ENCODE measurements around the gene LRRC4B. TPM values are rescaled to one million over a fixed set of nuclear protein-coding genes. Genes with fewer than 3 reads are reported as not detected.

LRRC4B gene
- total and polyA plus RNA-seq, 9 donors, result 0.12 to 7.9 (median 2.5) TPM

DNA sequence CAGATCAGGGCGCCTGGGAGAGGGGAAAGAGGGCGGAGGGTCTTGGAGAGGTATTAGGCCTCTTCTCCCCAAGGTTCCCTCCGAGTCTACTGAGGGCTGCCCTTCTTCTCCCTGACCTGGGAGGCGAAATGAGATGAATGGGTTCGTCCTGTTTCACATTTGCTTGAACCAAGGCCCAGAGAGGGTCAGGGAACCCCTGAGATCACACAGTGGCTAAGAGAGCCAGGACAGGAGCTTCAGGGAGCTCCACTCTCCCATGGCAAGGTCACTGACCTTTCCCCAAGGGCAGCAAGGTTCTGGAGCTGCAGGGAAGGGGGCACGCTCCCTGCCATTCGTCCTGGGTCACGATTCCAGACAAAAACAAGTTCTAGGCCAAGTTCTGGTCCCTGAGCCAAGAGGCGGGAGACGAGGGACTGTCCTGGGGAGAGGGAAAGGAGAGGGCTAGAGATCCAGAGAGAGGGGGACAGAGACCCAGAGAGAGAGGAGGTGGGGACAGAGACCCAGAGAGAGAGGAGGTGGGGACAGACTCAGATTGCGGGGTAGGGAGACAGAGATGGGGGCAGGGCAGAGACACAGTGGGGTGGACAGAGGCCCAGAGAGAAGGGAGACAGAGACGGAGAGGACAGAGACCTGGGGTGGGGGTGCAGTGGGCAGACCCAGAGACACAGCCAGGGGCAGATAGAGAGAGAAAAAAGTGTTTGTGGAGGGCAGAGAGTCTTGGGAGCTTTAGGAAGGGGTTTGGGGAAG lies 55.1 kb downstream of the LRRC4B start:
- 50 to 53% (median 53%) methylated on average over 12 of the region's 12 CpGs for WGBS, 3 donors
- Histone ChIP-seq H3K4me1 (ENCODE audit: insufficient read depth) (peaks cover 6% of the 10 kb centered on the region), H3K27ac (no peak overlapping the region), H3K36me3 (no peaks in the 10 kb centered on the region), H3K4me3 (no peak overlapping the region), H3K9me3 (no peaks in the 10 kb centered on the region), H3K27me3 (no peaks in the 10 kb centered on the region)
- intact Hi-C loops (cut with DNase I), result loop anchor here in 3 of 4 donors (5.0 to 10.0 kb wide), 3 partner anchors 161 to 351 kb away; partner anchors contain the start of genes ACP4 (in 1 of the 3) and IZUMO2 (in 1 of the 3)
- no peak for TF ChIP-seq POLR2A (IDR thresholded peaks at IDR 0.05)
- TF ChIP-seq EP300 (IDR thresholded peaks at IDR 0.05), result no peak
- TF ChIP-seq, protein P1, sequence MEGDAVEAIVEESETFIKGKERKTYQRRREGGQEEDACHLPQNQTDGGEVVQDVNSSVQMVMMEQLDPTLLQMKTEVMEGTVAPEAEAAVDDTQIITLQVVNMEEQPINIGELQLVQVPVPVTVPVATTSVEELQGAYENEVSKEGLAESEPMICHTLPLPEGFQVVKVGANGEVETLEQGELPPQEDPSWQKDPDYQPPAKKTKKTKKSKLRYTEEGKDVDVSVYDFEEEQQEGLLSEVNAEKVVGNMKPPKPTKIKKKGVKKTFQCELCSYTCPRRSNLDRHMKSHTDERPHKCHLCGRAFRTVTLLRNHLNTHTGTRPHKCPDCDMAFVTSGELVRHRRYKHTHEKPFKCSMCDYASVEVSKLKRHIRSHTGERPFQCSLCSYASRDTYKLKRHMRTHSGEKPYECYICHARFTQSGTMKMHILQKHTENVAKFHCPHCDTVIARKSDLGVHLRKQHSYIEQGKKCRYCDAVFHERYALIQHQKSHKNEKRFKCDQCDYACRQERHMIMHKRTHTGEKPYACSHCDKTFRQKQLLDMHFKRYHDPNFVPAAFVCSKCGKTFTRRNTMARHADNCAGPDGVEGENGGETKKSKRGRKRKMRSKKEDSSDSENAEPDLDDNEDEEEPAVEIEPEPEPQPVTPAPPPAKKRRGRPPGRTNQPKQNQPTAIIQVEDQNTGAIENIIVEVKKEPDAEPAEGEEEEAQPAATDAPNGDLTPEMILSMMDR (IDR thresholded peaks at IDR 0.05), result no peak
- DNase-seq, result no peak

DNA sequence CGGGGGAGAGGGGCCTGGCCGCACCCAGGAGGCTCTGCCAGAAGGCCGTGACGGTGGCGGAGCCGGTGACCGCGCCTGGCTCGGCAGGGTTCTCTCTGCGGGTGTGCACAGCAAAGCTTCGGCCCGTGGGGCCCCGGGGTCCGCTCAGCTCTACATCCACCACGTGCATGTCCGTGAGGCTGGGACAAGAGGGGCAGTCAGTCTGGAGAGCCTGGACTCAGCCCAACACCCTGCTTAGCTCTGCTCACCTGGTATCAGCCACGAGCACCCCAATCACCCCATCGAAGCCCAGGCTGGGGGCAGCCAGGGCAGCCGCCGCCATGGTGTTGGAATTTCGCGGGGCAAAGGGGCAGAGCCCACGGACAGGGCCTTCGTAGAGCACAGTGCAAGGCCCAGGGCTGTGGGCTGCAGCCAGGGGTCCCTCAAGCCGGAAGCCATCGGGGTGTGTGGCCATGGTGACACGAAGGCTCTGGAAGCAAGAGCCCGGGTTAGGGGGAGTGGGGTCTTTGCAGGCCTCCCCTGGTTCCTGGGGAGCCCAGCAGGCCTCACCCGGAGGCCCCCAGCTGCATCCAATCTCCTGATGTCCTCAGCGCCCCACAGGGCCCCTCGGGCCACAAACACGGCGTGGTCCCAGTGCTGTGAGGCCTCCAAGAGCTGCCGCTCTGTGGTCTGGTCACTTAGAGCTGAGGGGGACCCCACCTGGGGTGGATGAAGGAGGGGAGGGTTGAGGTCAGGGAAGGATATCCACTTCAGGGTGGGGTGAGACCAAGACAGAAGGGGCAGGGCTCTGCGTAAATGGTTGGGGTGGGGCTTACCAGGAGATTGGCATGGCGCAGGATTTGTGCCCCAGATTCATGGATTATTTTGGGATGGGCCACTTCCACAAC lies 55.9 kb downstream of the LRRC4B start:
- Histone ChIP-seq H3K4me1 (ENCODE audit: insufficient read depth) (peaks cover 6% of the 10 kb centered on the region), H3K4me3 (peak overlapping the region; percentile 52), H3K27ac (peak overlapping the region in 1 of 2 donors; percentile 65), H3K36me3 (no peaks in the 10 kb centered on the region), H3K27me3 (no peaks in the 10 kb centered on the region), H3K9me3 (no peaks in the 10 kb centered on the region)
- intact Hi-C loops (cut with DNase I), result loop anchor here in 3 of 4 donors (5.0 to 10.0 kb wide), 3 partner anchors 160 to 350 kb away; partner anchors contain the start of genes ACP4 (in 1 of the 3) and IZUMO2 (in 1 of the 3)
- TF ChIP-seq, protein P1 (IDR thresholded peaks at IDR 0.05), result no peak
- TF ChIP-seq EP300 (IDR thresholded peaks at IDR 0.05) (no peak), POLR2A (IDR thresholded peaks at IDR 0.05) (no peak)
- WGBS, 3 donors, result 76 to 79% (median 78%) methylated on average over 32 to 36 of the region's 36 CpGs
- peak in 3 of 5 donors; percentile 59 to 68 (median 61) for DNase-seq

DNA sequence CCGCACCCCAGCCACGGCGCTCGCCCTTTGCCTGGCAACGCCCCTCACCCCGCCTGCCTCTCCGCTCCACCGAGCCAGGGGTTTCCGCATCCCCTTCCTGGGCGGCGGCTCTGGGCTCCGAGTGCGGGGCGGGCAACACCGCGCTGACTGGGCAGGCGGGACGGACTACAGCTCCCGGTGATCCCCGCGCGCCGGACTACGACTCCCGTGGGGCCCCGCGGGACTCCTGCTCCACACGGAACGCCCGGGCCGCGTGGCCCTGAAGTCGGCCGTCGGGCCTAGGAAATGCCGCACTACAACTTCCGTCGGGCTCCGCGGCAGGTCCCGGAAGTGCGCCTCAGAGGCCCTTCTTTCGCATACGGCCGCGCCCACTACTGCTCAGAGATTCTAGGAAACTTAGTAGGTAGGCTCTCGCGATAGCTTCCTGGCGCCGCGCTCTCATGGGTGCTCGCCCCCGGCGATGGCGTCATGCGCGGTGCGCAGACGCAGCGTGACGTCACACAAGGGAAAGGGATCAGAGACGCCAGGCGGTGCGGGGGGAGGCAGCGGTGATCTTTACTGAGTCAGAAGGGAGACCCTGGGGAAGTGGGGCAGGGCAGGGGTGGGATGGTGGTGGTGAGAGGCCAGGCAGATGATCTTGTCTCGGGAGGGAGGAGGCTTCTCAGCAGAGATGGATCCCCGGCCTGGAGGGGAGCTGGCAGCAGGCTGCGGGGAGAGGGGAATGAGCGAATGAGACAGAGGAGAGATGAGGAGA lies 57.0 kb downstream of the LRRC4B start, which contains the start of gene JOSD2:
TSS of gene JOSD2 (minus strand) at position 123 of the 754 bp plus-strand sequence. CDS start 760 bp downstream, outside the sequence.
- H3K36me3 ChIP-seq, result no peaks in the 10 kb centered on the region
- WGBS, 3 donors, result 0 to 1% (median 1%) methylated on average over 64 to 69 of the region's 69 CpGs
- H3K27me3 ChIP-seq, result no peaks in the 10 kb centered on the region
- TF ChIP-seq, protein P1 (IDR thresholded peaks at IDR 0.05), result peak in 2 of 3 donors; percentile 27 to 33
- TF ChIP-seq POLR2A (IDR thresholded peaks at IDR 0.05) (peak; percentile 51), EP300 (IDR thresholded peaks at IDR 0.05) (peak; percentile 76)
- H3K4me1 ChIP-seq (ENCODE audit: insufficient read depth), result peaks cover 6% of the 10 kb centered on the region
- intact Hi-C loops (cut with DNase I), result loop anchor here in 3 of 4 donors (5.0 to 10.0 kb wide), 3 partner anchors 159 to 349 kb away; partner anchors contain the start of genes ACP4 (in 1 of the 3) and IZUMO2 (in 1 of the 3)
- H3K4me3 ChIP-seq, result peak within 1 kb of the TSS; percentile 52
- peak; percentile 98 to 99 (median 99) for DNase-seq
- H3K27ac ChIP-seq, result peak within 1 kb of the TSS; percentile 64 to 65
- H3K9me3 ChIP-seq, result no peaks in the 10 kb centered on the region
